Measurements from ENCODE around the gene LMO3.

DNA sequence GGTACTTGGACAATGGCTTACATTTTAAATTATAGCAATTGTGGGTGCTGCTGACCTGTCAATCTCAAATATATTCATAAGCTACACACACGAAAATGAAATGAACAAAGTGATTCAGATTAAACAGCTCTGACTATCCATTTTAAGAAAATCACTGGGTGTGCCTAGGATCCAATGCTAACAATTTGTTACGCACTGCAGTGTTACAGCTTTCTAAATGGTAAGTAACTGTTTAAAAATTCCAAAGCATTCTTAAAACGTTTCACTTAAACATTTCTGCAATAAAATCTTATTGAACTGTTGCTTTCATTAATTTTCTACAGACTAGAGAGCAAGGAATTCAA lies 18.9 kb downstream of the LMO3 start:
- TF ChIP-seq, protein P1, sequence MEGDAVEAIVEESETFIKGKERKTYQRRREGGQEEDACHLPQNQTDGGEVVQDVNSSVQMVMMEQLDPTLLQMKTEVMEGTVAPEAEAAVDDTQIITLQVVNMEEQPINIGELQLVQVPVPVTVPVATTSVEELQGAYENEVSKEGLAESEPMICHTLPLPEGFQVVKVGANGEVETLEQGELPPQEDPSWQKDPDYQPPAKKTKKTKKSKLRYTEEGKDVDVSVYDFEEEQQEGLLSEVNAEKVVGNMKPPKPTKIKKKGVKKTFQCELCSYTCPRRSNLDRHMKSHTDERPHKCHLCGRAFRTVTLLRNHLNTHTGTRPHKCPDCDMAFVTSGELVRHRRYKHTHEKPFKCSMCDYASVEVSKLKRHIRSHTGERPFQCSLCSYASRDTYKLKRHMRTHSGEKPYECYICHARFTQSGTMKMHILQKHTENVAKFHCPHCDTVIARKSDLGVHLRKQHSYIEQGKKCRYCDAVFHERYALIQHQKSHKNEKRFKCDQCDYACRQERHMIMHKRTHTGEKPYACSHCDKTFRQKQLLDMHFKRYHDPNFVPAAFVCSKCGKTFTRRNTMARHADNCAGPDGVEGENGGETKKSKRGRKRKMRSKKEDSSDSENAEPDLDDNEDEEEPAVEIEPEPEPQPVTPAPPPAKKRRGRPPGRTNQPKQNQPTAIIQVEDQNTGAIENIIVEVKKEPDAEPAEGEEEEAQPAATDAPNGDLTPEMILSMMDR (conservative IDR thresholded peaks at IDR 0.05; ENCODE audit: low read depth, low read length) = no peak
- TF ChIP-seq CEBPB (IDR thresholded peaks at IDR 0.05; ENCODE audit: low read depth, low read length) = no peak
- TF ChIP-seq RAD21 (IDR thresholded peaks at IDR 0.05; ENCODE audit: low read length) = no peak
- TF ChIP-seq NFE2L2 (IDR thresholded peaks at IDR 0.05; ENCODE audit: low read depth, low read length) = no peak
- TF ChIP-seq MAFK (IDR thresholded peaks at IDR 0.05; ENCODE audit: low read depth, low read length) = no peak
- TF ChIP-seq, protein P2, sequence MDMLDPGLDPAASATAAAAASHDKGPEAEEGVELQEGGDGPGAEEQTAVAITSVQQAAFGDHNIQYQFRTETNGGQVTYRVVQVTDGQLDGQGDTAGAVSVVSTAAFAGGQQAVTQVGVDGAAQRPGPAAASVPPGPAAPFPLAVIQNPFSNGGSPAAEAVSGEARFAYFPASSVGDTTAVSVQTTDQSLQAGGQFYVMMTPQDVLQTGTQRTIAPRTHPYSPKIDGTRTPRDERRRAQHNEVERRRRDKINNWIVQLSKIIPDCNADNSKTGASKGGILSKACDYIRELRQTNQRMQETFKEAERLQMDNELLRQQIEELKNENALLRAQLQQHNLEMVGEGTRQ (IDR thresholded peaks at IDR 0.05; ENCODE audit: low read depth, low read length) = no peak
- TF ChIP-seq POLR2A (IDR thresholded peaks at IDR 0.05; ENCODE audit: low read depth, low read length) = no peak
- no peak for TF ChIP-seq RFX5 (IDR thresholded peaks at IDR 0.05; ENCODE audit: low read depth, low read length)
- TF ChIP-seq MXI1 (IDR thresholded peaks at IDR 0.05; ENCODE audit: borderline replicate concordance, low read depth, low read length) = no peak
- TF ChIP-seq, protein P3, sequence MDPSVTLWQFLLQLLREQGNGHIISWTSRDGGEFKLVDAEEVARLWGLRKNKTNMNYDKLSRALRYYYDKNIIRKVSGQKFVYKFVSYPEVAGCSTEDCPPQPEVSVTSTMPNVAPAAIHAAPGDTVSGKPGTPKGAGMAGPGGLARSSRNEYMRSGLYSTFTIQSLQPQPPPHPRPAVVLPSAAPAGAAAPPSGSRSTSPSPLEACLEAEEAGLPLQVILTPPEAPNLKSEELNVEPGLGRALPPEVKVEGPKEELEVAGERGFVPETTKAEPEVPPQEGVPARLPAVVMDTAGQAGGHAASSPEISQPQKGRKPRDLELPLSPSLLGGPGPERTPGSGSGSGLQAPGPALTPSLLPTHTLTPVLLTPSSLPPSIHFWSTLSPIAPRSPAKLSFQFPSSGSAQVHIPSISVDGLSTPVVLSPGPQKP (IDR thresholded peaks at IDR 0.05; ENCODE audit: borderline replicate concordance, low read depth, low read length) = no peak
- TF ChIP-seq MAZ (IDR thresholded peaks at IDR 0.05; ENCODE audit: borderline replicate concordance, low read depth, low read length) = no peak
